Peyer's patch (tissue), 4 donors: ENCODE measurements around the gene NFS1.

ENCODE experiments used
- POLR2A ChIP-seq, 2 donors: fragments of 450-650 bp; IDR thresholded peaks; one replicate each; pipeline ENCODE4 v1.5.1; 2017; ENCODE audit warnings: antibody characterized with exemption in 2 of 2, mild to moderate bottlenecking in 2 of 2, moderate library complexity in 2 of 2
- TF ChIP-seq, protein P1 (sequence below), 6 experiments: fragments of 450-650 bp in 4 of 6; fragments of 200-600 bp in 2 of 6; sonication (generic) in 1 of 6; IDR thresholded peaks; one replicate each; pipeline ENCODE4 v1.5.1; 2017 to 2019; ENCODE audit warnings: antibody characterized with exemption in 6 of 6, mild to moderate bottlenecking in 3 of 6, moderate library complexity in 1 of 6

DNA sequence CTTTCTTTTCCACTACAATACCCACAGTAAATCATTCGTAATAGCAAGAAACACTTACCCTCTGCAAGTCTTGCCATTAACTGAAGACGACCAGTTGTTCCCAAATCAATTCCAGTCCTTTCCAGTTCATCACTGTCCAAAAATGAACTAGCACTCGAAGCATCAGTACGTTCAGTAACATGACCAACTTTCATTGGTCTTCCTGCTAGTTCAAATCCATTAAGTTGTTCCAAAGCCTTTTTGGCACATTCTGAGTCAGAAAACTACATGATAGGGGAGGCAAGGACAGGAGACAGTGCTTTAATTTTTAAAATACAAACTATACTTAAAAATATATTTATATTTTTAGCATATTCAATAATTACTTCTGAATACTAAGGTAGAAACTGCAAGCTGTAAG lies 15.0 kb upstream of the NFS1 start:
- TF ChIP-seq POLR2A (IDR thresholded peaks at IDR 0.05) = no peak
- TF ChIP-seq, protein P1, sequence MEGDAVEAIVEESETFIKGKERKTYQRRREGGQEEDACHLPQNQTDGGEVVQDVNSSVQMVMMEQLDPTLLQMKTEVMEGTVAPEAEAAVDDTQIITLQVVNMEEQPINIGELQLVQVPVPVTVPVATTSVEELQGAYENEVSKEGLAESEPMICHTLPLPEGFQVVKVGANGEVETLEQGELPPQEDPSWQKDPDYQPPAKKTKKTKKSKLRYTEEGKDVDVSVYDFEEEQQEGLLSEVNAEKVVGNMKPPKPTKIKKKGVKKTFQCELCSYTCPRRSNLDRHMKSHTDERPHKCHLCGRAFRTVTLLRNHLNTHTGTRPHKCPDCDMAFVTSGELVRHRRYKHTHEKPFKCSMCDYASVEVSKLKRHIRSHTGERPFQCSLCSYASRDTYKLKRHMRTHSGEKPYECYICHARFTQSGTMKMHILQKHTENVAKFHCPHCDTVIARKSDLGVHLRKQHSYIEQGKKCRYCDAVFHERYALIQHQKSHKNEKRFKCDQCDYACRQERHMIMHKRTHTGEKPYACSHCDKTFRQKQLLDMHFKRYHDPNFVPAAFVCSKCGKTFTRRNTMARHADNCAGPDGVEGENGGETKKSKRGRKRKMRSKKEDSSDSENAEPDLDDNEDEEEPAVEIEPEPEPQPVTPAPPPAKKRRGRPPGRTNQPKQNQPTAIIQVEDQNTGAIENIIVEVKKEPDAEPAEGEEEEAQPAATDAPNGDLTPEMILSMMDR (IDR thresholded peaks at IDR 0.05) = no peak
